Erythroblast (primary cell): Measurements from ENCODE around the gene MAPRE2.

Experiments
- DNase-seq, 2 experiments: peaks; one replicate each; lab custom pipeline; 2025; lab: John Stamatoyannopoulos, UW
- GATA1 ChIP-seq: IDR thresholded peaks from 2 replicates; pipeline ENCODE4 v1.6.1; 2011; ENCODE audit warnings: low read depth, mild to moderate bottlenecking, control low read depth, low read length, moderate library complexity
- POLR2A ChIP-seq: IDR thresholded peaks from 2 replicates; pipeline ENCODE4 v1.6.1; 2011; ENCODE audit warnings: mild to moderate bottlenecking, low read length

The MAPRE2 gene

GRCh38 chr18:35024965-35025364 is 16.2 kb upstream of the MAPRE2 start:
- TF ChIP-seq GATA1 (no peak), POLR2A (no peak)
- DNase-seq: no peak

- DNase-seq: peak; percentile 49 to 60
- TF ChIP-seq GATA1 (no peak), POLR2A (no peak)
These were observed 14.7 kb upstream of the MAPRE2 start for GRCh38 chr18:35026407-35027061.

DNA sequence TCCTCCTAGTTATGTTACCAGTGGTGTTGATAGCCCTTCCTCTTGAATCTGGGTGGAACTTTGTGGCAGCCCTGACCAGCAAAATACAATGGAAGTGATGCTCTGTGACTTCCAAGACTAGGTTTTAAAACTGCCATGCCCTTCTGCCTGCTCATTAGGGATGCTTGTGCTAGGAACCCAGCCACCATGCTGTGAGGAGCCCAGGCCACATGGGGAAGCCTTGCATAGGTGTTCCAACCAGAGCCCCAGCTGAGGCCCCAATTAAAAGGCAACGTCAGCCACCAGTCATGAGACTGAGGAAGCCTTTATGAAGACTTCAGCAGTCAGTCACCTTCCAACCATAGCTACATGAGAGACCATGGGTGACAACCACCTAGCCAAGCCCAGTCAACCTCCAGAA is 14.0 kb upstream of the MAPRE2 start:
- no peak for DNase-seq
- TF ChIP-seq POLR2A (no peak), GATA1 (no peak)

- TF ChIP-seq GATA1 (no peak), POLR2A (no peak)
- no peak for DNase-seq
These were observed 12.7 kb upstream of the MAPRE2 start for GRCh38 chr18:35028536-35028935.

DNA sequence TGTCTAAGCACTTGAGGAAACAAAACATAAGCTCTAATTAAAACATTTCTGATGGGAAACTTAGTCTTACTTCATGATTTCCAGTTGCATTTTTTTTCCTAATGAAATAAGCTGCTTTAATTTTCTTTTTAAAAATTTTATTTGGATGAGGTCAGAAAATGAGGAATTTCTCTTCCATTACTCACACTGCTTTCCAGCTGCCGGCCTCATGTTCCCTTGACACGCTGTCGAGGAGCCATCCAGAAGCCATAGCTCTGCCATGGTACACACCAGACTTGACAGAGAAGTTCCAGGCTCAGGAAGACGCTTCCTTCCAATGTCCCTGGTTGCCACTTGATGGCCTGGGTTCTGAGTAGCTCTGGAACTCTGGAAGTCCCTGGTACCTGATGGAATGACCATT is 12.1 kb upstream of the MAPRE2 start:
- no peak for DNase-seq
- TF ChIP-seq GATA1 (no peak), POLR2A (no peak)

DNA sequence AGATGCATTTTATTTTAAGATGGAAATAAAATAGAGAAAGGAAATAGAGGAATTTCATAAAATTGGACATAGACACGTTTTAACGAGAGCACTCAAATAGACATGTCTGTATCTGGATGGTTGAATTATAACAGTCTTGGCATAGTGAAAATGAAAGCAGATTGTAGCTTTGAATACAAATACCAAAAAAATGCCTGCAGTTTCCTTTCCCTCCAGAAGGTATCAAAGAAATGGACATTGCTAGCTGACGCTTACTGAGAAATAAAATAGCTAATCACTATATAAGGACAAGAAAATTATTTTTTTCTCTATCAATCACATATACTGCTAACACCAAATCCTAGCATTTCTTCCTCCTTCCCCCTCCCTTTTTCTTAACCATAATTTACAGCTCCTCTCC is 11.4 kb upstream of the MAPRE2 start:
- DNase-seq: peak; percentile 44 to 55

GRCh38 chr18:35030277-35030989 is 10.8 kb upstream of the MAPRE2 start:
- peak; percentile 28 for DNase-seq

More for the DNA sequence above, 11.4 kb upstream of the MAPRE2 start:
- TF ChIP-seq GATA1 (no peak), POLR2A (no peak)

DNA sequence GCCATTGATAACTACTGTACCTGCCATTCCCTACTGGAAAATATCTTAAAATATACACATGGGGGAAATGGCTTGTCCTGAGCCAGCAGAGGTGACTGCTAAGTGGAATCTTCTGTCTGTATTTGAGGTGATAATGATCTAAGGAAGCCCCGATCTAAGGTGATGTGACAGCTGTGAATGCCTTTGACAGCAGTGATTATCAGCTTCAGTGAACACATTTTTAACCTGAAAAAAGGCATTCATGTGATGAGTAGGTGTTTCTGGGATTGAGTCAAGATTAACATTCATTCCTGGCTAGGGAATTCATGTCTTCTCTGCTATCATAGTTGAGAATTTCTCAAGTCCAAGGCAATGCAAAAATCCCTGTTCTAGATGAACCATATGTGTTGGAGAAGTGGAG is 9.1 kb upstream of the MAPRE2 start:
- TF ChIP-seq POLR2A (no peak), GATA1 (no peak)
- no peak for DNase-seq

More at GRCh38 chr18:35030277-35030989, 10.8 kb upstream of the MAPRE2 start:
- no peak for TF ChIP-seq POLR2A
- TF ChIP-seq GATA1: no peak

- DNase-seq: no peak
- TF ChIP-seq GATA1 (no peak), POLR2A (no peak)
These were observed 3.2 kb upstream of the MAPRE2 start for GRCh38 chr18:35038029-35038428.

GRCh38 chr18:35038881-35039491 is 2.2 kb upstream of the MAPRE2 start:
- TF ChIP-seq GATA1 (no peak), POLR2A (no peak)
- peak in 1 of 2 experiments; percentile 28 for DNase-seq

DNA sequence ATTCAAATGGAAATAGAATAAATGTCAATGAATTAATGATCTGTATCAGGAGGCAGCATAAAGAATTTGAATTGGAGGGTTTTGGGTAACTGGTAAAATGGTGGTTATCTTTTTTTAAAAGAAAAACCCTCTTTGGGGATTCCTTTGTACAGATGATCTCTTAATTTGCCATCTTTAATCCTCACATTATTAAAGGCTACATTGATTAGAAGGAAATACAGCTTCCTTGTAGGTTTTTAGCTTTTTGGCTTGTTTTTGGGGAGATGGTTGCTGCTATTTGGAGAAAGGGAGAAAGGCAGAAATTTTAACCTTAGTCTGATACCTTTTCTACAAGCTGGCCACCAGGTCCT is 600 bp upstream of the MAPRE2 start:
- TF ChIP-seq GATA1 (no peak), POLR2A (no peak)
- DNase-seq: no peak

GRCh38 chr18:35041815-35042387 is 688 bp downstream of the MAPRE2 start:
- TF ChIP-seq POLR2A (no peak), GATA1 (no peak)
- DNase-seq: peak; percentile 79 to 83

GRCh38 chr18:35042389-35043071 is 1.3 kb downstream of the MAPRE2 start:
- TF ChIP-seq GATA1 (no peak), POLR2A (peak; percentile 39)
- DNase-seq: peak; percentile 79 to 89

DNA sequence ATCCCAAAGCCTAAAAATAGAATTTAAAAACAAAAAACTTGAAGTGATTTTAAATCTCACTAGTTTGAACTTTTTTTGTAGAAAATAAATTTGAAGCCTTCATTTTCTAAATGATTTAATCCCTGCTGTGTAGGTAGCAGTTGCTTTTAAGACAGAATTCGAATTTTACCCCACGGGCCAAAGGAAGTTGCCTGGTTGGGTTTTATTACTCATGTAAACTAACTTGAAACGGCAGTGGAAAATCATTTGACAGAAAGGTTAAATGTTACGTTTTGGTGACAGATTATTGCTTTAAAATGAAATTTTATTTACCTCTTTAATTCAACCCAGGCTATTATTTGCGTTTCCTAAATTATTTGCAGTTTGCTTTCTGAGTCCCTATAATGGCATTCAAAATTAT is 2.0 kb downstream of the MAPRE2 start:
- no peak for TF ChIP-seq POLR2A
- TF ChIP-seq GATA1: no peak
- DNase-seq: no peak
